Activated gamma-delta T cell (primary cell): ENCODE measurements around the gene CFAP61.
"Not testable (repeated sequence)": the region's sequence is repeated elsewhere in the genome, so short reads cannot be mapped to it uniquely, and the experiment has no call there.

Source experiments
- DNase-seq: peaks from one replicate; lab custom pipeline; 2025; lab: John Stamatoyannopoulos, UW

Gene CFAP61

DNA sequence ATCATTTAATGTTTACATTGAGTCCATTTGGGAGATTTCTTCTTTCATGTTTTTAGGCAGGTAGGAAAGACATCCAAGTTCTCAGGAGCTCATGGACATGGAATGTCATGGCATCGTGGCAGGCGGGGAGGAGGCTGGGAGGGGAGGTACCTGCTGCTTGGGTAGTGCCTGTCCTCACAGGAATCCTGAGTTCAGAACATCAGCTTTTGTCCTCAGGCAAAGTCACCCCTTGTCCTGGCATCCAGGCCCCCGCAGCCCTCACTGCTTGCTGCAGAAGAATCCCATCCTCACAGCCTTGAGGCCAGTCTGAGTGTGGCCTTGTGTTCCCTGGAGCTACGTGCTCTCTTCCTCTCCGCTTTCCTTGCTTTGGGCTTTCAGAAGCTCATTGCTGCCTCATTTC, 157.4 kb downstream of the CFAP61 start:
- no peak for DNase-seq

DNA sequence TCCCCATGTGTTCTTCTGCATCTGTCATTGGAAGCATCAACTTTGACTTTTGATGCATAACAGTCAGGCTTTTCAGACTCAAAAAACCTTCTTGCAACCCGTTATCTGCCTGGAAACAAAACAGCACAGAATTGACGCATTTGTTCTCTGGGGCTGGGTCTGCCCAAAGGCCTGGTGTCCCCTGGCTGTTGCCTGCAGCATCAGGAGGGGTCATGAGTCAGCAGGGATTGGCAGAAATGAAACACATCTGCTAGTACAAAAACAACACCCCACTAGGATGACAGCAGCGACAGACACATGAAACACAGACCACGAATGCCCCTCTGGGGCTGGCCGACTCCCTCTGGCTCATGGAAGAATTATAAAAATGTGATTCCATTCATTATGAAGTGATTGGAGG, 158.0 kb downstream of the CFAP61 start:
- no peak for DNase-seq

DNA sequence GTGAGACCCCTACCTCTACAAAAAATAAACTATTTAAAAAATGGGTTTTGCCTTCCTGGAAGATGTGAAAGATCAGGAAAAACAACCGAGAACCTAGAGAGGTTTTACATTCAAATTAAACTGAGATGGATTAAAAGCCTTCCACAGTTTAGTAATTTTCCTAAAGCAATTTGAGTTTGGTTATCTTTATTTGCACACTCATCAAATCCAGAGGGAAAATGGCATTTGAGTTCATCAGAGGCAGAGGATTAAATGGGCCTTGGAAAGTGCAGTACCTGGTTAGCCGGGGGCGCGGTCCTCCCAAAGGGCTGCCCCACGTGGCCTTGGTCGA, 158.6 kb downstream of the CFAP61 start:
- DNase-seq = no peak

DNA sequence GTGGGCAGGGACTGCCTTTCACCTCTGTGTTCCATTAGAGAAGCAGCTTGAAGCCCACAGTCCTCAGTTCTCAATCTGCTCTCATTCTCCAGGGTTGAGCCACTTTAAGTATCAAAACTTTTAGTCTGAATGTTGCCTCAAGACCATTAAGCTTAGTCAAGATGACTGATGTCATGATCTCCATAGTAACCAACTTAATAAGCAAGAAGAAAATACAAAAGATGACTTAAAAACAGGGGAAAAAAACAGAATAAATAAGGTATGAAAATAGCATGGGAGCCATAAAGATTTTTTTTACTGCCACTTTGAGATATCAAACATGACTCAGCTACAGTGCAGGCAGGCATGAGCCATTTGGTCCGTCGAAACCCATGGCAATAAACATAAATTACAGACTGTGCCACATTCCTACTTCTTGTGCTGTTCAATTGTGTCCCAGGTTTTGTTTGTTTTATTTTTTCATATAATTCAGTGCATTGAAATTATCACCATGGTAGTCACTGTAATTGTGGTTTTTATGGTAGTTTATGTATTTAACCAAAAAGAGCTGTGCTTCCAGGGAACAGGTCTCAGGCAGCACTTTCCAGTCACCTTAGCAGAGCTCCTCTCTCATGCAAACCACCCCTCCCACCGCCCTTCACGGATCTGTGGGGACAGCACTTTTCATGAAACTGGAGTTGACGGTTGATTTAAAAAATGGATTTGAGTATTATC, 159.1 kb downstream of the CFAP61 start:
- no peak for DNase-seq

DNA sequence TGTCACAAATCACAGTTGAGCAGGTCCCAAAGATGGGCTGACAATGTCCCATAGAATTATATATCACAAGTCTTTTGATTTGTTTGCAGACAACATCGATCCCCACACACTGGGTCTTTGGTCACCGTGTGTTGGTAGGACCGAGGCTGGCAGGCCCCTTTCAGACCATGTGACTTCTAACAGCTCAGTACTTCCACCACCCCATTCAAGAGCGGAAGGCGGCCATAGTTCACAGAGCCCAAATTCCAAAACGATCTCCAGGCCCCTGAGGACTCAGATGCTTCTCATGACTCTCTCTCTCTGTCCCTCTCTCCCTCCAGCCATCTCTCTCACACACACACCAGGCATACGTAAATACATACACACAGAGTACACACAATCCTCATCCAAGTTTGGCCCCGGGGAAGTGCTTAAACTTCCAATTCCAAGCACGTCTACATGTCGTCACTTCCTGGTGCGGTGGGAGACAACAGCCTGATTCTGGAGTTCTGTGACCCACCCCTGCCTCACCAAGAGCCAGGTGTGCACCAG, 159.7 kb downstream of the CFAP61 start:
- DNase-seq = no peak

DNA sequence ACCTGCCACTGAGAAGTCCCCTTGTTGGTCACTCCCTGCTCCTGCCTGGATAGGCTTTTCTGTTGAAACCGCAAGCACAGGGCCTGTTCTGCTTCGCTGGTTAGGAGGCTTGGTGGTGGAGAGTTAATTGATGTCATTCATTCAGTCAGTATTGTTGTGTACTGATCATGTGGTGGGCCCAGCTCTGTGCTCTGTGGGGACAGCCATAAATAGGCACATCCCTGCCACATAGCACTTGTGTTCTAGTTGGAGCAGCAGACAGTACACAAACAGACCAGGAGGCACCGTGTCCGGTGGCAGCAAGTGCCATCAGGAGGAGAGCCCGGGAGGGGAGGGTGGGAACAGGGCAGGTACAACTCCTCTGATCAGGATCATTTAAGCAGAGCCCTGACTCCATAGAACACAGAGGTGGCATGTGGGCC, 160.4 kb downstream of the CFAP61 start:
- DNase-seq = no peak

DNA sequence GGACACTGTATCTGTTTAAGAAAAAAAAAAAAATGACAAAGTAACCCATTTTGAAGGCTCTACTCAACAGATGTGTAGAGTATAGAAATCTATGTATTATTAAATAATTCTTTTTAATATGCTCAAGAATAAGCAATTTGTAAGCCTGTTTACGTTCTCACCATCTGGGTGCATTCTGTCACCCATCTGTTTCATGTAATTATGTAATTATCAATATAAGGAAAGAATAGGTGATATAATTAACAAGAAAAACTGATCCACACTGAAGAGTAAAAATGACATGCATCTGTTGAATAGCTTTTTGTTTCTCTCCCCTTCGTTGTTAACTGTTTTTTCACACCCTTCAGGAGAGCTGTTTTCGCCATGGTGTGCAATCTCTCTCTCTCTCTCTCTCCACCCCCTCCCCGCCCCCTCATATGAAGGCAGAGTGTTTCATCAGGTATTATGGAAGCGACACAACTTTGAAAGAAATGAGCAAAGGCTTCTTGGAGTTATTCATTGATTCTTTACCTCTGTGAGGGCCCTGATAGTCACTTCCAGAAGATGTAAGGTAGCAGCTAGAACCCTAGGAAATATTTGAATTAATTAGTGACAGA, 161.3 kb downstream of the CFAP61 start:
- no peak for DNase-seq

DNA sequence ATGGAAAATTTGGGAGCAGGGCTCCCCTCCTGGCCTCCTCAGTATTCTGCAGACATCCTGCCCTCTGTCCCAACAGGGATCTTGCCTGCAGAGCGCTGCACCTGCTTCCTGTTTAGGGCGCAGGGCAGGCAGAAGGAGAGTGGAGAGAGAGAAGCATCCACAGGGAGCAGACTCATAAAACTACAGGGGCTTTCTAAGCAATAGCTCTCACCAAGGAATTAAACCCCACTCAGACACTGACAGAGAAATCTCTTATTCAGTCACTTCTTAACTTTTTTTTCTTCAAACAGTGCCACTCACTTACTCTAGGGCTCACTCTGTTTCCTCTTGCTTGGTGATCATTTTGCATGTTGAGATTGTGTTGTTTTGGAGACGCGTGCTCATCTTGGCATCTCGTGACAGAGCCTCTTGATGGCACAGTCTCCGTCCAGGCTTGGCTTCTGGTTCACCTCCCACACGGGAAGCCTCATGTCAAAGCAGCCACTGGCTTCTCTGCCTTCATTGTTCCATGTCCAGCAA, 162.5 kb downstream of the CFAP61 start:
- DNase-seq = no peak

DNA sequence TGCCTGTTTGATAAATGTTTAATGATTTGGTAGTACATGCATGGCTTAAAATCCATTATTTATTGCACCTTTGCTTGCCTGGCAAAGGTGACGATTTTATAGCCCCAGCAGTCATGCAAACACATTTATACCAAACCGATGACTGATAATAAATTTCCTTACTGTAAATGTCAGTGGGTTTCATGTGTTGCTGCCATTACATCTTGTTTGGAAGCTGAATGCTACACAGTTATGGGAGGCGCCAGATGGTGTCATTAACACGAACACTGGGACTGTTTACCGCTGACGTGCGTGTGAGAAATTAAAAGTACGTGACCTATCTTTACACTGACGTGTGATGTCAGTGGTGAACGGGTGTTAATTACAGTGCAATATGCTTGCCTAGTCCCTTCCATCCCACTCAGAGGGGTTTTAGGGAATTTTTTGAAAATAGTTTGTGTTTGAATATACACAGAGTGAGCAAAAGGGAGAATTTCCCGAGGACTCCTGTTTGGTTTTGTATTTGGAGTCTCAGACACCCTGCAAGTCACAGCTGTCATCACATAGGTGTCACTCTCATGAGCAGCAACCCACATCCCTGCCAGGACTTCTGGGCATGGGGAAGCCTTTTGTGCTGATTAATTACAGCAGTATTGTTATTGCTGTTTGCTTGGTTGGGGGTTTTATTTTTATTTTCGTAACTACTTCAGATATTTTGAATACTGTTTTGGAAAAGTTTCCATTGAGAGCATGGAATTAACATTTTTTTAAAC, 163.8 kb downstream of the CFAP61 start:
- no peak for DNase-seq

DNA sequence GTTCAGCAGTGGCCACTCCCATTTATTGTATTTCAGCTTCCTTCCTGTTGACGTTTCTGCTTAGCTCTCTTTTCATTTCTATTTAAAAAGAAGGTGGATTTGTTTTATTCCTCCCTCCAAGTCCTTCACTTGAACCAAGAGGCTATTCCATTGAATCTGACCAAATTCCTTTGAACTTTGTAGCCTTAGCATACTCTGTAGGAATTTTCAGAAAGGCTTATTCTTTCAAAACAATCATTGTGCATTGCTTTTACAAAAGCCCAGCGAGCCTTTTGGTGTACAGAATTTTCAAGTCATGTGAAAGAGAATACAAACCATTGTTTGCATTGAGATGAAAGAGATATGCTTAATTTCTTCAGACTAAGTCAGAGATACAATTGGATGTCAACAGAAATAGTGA, 164.6 kb downstream of the CFAP61 start:
- no peak for DNase-seq

DNA sequence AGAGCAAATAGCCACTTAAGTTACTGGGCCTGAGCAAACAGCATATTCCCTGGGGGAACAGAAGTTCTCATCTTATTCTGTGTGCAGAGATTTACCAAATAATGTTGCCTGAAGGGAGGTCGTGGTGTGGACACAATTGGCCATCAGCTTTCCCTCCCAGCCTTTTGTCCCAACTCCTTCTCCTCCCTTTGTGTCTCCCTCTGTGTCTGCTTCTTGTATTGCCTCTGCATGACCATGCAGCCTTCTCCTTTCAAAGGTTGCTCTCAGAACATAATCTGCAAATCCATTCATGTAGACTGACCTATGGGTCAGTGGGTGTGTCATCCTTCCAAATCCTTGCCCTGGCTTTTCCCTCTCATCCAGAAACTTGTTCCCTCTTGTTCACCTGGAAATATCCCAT, 165.3 kb downstream of the CFAP61 start:
- no peak for DNase-seq

DNA sequence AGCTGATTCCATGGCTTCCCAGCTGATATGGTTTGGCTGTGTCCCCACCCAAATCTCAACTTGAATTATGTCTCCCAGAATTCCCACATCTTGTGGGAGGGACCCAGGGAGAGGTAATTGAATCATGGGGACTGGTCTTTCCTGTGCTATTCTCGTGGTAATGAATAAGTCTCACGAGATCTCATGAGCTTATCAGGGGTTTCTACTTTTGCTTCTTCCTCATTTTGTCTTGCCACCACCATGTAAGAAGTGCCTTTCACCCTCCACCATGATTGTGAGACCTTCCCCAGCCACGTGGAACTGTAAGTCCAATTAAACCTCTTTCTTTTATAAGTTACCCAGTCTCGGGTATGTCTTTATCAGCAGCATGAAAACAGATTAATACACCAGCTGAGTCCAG, 165.8 kb downstream of the CFAP61 start:
- DNase-seq = not testable (repeated sequence)

DNA sequence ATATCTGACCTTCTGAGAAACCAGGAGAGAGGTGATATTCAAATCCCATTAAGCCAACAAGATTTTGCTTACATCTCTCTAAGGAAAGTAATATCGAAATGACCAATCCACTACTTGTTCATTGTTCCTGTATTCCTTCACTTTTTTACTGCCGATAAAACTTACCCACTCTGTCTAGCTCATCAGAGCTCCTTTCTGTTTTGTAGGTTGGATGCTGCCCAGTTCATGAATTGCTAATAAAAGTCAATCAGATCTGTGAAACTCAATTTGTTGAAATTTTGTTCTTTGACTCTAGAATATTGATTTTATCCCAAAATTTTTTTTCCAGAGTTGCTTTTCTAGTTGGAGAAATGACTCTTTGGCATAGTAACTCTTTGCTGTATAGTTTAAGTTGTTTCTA, 166.7 kb downstream of the CFAP61 start:
- DNase-seq = no peak

DNA sequence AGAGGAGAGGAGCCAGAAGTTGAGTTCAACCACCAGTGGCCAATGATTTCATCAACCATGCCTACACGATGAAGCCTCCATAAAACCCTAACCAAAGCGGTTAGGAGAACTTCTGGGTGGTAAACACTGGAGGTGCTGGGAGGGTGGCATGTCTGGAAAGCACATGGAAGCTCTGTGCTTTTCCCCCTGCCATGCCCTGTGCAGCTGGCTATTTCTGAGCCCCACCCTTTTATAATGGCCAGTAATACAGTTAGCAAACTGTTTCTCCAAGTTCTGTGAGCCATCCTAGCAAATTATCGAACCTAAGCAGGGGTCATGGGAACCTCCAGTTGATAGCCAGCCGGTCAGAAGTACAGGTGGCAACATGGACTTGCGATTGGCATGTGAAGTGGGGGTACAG, 167.8 kb downstream of the CFAP61 start:
- DNase-seq = no peak

DNA sequence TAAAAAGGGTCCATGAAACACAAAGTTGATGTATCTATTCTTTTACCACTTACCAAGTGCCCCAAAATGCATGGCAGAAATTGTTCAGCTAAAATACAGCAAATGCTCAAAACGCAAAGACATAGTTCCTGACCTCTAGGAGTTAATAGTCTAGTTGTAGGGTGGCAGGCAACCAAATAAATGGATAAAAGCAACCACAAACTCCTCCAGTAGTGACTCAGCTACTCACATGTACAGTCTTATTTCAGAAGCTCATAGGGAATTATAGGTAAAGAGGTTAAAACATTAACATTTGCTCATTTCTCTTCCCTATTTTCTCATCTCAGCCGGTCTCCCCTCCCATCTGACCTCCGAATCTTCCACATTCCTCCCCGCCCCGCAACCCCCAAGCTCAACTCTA, 171.6 kb downstream of the CFAP61 start:
- no peak for DNase-seq

DNA sequence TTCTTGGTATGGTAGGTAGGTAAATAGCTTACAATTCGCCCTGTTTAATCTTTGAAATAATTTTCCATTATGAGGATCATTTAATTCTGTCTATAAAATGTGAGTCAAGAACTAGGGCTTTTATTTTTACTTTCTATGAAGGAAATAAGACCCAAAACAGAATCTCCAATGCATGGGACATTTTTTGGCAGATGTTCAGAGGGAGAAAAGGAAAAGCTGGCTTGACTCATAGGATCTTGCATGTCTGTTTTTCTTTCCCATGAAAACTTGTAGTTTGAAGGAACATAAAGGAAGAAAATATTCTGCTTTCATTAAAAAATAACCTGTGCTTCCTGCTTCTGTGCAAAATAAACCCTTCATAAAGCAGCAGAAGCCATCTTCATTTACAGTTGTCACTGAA, 172.5 kb downstream of the CFAP61 start:
- no peak for DNase-seq

DNA sequence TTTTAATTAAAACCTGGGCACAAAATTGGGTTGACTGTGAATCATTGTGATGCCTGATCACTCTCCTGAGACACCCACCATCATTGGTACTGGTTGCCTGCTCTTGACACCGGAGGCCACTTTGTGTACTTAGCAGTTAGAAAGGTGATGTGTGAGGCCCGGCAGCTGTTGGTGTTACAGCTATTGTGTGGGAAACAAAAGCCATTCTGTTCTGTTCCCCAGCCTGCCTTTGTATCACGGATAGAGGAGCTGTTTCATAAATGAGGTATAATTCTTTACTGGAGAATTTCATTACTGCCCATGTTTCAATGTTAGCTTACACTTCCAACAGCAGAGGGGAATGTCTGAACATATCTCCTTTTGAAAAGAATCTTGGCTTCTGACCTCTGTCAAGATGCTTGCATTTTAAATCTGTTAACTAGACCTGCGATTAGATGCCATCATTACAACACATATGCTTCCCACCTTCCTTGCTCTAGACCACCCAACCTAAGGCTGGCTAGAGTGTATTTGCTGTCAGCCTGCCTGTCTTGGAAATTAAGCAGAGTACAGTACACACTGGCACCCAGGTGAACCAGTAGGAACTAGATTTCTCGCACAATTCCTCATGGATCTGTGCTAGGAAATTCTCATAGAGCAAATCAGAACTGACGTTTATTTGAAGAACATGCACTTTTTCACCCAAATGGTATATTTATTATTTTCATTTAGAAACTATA, 173.2 kb downstream of the CFAP61 start:
- DNase-seq = no peak

DNA sequence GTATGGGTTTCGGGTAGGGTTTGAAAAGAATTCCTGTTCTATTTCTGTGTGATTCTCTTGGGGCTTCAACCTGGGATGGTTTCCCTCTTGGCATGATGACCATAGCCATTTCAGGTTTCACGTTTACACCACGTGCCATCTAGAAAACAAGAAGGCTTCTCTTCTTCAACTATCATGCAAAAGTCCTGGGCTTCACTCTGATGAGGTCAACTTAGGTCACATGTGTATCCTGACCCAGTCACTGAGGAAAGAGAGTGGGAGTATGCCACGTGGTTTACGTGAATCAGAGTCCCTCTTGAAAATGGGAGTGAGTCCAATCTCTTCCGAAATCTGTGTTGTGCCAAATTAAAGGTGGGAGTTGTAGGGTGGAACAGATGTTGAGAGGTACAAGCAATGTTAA, 174.2 kb downstream of the CFAP61 start:
- no peak for DNase-seq

DNA sequence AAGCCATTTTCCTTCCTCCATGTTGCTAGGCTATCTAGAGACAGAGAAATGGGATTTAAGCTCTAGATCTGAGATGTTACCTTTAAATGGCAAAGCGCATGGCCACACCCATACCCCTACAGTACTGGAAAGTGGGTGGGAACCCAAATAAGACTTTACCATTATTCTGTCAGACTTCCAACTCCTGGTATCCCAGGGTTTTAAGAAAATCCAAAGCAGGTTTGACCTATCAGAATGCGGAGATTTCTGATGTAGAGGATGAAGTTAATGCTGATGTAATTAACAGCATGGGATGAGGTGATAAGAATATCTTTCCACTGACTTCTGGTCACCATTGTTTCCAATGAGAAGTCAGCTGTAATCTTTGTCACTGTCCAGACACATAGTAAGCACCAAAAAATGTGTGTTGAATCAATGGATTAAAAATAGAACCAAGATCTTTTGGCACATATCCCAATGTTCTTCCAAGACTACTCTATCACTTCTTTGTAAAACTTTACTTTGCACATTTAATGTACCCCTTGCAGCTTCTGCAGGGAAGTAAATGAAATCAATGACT, 174.8 kb downstream of the CFAP61 start:
- DNase-seq = no peak

DNA sequence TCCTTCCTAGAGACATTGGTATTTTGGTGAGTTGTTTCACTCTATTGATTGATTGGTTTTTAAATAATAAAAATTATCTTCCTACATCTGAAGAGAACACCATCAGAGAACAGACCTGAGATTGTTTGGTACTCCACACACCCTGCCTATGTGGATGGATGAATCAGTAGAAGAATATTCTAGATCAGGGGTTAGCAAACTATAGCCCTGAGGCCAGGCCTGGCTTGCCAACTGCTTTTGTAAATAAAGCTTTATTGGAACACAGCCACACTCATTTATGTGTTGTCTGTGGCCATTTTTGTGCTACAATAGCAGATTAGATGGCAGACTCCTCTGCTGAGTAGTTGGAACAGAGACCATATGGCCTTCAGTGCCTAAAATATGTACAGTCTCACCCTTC, 176.0 kb downstream of the CFAP61 start:
- no peak for DNase-seq

DNA sequence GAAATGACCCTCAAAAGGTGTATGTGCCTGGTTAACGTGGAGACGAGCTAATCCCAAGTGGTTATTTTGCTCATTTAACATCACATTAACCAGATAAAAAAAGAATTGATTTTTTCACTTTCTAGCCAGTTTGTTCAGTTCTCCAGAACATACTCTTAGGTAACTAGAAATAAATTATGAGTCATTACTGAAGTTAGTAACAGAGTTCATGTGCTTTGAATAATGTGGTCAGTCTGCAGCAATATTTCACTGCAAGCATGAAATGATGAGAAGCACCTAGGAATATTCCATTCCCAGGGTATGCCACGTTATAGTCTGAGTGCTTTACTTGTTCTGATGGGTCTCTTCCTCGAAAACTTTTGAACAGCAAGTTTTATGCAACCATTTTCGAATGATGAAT, 177.3 kb downstream of the CFAP61 start:
- DNase-seq = no peak

DNA sequence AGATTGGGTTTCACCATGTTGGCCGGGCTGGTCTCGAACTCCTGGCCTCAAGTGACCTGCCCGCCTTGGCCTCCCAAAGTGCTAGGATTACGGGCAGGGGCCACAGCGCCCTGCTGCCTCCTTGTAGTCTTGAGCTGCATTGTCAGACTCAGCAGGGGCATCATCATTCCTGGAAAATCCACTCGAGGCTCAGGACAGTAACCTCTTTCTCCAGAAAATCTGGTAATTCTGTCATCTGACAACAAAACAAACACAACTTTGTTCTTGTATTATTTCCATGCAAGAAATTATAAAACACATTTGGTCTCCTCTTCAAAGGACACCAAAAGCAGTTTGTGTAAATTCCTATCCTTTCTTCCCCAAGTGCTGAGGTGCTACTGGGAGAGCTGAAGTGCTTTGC, 178.4 kb downstream of the CFAP61 start:
- no peak for DNase-seq
